Choroid plexus epithelial cell (primary cell): Measurements from ENCODE around the gene MRPL46.
"Not testable (repeated sequence)": the region's sequence is repeated elsewhere in the genome, so short reads cannot be mapped to it uniquely, and the experiment has no call there.

Source experiments
- DNase-seq: peaks from one replicate; pipeline ENCODE4 v3.0.0-alpha.2; 2010; ENCODE audit warnings: low read depth
- H3K4me3 ChIP-seq: 2 replicates; pipeline ENCODE4 v1.5.1; 2011; ENCODE audit warnings: low read depth, mild to moderate bottlenecking, control low read depth, low read length, moderate library complexity
- TF ChIP-seq, protein P1 (sequence below): conservative IDR thresholded peaks from 2 replicates; pipeline ENCODE4 v1.5.1; 2011; ENCODE audit warnings: low read depth, mild to moderate bottlenecking, control low read depth, inconsistent platforms, low read length, moderate library complexity

Gene MRPL46

DNA sequence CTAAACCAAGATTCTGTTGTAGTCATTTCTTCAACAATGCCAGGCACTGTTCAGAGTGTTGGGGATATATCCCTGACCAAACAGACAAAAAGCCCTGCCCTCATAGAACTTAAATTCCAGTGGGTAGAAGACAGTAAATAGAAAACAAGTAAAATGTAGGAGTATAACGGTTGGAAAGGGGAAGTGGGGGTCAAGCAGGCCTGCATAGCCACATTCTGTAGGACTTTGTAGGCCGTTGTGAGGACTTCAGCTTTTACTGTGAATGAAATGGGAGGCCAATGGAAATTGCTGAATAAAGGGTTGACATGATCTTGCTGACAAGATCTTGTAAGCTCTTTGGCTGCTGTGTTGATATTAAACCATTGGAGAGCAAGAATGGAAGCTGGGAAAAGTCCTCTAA is 2.1 kb upstream of the MRPL46 start:
- DNase-seq, result no peak
- TF ChIP-seq, protein P1, sequence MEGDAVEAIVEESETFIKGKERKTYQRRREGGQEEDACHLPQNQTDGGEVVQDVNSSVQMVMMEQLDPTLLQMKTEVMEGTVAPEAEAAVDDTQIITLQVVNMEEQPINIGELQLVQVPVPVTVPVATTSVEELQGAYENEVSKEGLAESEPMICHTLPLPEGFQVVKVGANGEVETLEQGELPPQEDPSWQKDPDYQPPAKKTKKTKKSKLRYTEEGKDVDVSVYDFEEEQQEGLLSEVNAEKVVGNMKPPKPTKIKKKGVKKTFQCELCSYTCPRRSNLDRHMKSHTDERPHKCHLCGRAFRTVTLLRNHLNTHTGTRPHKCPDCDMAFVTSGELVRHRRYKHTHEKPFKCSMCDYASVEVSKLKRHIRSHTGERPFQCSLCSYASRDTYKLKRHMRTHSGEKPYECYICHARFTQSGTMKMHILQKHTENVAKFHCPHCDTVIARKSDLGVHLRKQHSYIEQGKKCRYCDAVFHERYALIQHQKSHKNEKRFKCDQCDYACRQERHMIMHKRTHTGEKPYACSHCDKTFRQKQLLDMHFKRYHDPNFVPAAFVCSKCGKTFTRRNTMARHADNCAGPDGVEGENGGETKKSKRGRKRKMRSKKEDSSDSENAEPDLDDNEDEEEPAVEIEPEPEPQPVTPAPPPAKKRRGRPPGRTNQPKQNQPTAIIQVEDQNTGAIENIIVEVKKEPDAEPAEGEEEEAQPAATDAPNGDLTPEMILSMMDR, result no peak
- H3K4me3 ChIP-seq, result no peak overlapping the region

DNA sequence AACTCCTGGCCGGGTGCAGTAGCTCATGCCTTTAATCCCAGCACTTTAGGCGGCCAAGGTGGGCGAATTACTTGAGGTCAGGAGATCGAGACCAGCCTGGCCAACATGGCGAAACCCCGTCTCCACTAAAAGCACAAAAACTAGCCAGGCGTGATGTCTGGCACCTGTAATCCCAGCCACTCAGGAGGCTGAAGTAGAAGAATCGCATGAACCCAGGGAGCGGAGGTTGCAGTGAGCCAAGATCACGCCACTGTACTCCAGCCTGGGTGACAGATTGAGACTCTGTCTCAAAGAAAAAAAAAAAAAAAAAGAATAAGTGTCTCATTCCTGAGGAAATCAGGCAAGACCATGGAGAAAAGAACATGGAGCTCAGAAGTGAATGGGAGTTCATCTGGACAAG is 1.5 kb upstream of the MRPL46 start:
- not testable (repeated sequence) for H3K4me3 ChIP-seq, DNase-seq

DNA sequence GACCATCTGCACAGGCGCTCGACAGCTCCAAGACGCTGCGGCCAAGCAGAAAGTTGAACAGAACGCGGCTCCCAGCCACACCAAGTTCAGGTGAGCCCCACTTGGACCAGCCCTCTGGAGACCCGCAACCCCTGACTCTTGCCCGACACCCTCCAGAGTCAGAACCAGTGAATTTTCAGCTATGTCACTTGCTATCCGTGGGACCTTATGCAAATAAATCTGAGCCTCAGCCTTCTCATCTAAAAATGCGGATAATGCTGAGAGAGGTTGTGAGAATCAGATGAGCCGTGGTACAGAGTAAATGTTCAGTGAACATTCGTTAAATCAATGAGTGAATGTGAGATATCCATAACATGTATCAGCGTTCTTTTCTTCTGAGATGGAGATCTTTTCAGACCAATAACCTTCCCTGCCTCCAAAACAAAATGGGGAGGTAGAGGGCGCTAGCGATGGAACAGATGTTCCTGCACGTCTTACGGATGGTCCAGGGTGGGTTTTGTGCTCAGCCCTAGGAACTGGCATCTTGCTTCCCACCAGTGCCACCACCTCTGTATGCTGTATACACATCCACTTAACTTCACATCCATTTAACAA is 844 bp upstream of the MRPL46 start:
- DNase-seq, result peak; percentile 46
- peak overlapping the region; percentile 90 for H3K4me3 ChIP-seq
- TF ChIP-seq, protein P1, result peak; percentile 65

DNA sequence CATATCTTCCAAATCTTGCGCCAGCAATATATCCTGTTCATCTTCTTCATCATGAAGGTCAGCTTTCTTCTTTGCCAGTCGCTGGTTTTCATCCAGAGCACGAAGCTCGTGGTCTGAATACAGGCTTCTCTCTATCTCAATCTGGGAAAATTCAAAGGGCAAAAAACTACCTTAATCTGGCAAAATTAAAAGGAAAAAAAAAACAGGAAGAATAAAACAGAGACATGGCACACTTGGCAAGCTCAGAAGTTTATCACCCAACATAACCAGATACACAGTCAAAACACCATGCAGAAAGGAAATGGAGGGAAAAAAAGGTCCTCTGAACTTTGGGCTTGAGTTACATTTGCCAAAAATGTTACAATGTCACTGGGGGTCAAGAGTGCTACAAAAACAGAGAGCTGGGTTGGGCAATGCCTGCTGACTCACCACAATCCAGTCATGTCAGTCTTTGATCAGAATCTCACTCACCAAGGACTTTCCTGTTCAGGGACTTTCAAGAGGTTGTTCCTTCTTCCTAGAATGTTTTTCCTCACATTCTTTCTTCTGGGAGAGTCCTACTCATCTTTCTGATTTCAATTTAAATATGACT is 1.5 kb downstream of the MRPL46 start:
- DNase-seq, result peak; percentile 66
- TF ChIP-seq, protein P1, result no peak
- H3K4me3 ChIP-seq, result no peak overlapping the region

DNA sequence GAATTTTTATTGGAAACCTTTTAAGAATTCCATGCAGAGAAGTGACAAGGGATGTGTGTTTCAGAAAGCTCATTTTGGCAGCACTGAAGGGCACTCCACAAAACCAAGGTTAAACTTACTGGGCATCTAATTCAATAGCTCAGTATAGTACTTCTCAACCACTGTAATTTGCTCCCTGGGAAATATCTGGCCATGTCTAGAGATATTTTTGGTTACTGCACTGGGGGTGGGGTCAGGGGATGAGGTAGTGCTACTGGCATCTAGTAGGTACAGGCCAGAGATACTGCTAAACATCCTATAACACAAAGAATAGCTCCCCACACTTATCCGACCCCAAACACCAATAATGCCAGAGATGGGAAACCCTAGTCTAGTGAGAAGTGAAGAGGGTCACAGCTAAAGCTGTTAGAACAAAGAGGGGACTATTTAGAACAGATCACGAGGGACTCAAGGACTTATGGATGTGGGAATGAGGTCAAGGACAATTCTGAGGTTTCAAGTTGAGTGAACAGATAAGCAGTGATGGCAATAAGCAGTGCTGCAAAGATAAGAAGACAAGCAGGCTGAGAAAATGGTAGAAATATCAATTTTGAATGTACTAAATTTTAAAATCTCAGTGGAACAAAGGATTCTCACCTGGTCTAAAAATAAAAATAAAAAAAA is 3.2 kb downstream of the MRPL46 start:
- TF ChIP-seq, protein P1, result no peak
- DNase-seq, result no peak
- no peak overlapping the region for H3K4me3 ChIP-seq

DNA sequence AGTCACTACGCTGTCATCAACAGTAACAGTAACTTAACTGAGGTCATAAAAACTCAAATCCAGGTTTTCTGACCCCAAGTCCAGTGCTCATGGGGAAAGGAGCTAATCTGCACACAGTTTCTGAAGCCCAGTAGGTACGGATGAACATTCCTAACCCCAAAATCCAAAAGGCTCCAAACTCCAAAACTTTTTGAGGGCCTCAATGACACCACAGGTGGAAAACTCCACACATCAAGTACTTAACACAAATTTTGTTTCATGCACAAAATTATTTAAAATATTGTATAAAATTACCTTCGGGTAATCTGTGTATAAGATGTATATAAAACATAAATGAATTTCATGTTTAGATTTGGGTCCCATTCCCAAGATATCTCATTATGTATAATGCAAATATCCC is 10.5 kb downstream of the MRPL46 start:
- TF ChIP-seq, protein P1, result no peak
- H3K4me3 ChIP-seq, result no peak overlapping the region
- no peak for DNase-seq

DNA sequence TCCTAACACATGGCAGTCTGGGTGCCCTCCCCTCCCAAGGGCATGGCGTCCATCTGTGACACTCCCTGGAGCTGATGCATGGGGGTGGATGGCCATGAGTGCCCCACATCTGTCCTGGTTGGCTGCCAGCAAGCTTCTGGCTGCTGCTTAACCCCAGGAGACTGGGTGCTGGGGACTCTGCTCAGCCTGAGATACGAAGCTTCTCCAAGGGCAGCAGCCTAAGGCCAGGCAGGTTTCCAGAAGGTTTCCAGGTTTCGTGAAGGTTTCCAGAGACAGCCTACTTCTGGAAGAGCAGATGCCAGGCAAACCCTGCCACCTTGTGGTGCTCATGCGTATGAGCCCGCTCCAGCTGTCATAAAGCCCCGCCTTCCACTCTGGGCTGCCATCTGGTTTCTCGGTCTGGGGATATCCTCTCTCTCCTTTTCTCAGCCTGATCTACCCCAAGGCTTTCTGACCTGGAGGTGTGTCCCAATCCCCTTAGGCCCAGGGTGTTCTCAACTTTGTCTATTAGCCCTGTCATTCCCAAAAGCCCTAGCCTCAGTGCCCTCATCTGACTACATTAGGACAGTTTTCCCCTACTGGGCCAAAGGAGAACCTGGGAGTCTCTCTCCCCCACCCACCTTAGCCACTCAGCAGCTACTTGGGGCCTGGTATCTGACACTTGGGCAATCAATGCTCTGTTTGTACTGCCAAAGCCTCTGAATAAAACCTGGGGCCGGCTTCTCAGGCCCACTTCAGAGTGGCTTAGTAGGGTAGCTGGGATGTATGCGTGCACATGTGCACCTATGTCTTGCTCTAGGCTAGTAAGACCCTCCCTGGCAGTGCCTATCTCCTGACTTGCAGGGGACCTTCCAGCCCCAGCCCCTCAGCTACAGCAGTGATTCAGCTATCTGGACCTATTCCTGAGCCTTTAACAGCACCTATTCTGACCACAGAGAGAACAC is 12.0 kb downstream of the MRPL46 start:
- no peak overlapping the region for H3K4me3 ChIP-seq
- TF ChIP-seq, protein P1, result peak; percentile 87
- DNase-seq, result peak; percentile 84
